Subcutaneous adipose tissue (tissue), 4 donors: ENCODE results near the gene EIF4E2. TPM values are rescaled to one million over a fixed set of nuclear protein-coding genes. Genes with fewer than 3 reads are reported as not detected.

ENCODE experiments used
- CTCF ChIP-seq: fragments of 450-650 bp; IDR thresholded peaks from one replicate; pipeline ENCODE4 v1.5.1; 2016; ENCODE audit warnings: low read depth, mild to moderate bottlenecking, control low read depth, antibody characterized with exemption, moderate library complexity
- total RNA-seq, 4 donors: library from RNA; depleted of rRNA; stranded (reverse); fragments of >200 nt; gene quantifications; one replicate each; pipeline ENCODE4 v1.1.0, GENCODE V29; 2016

Gene EIF4E2
- total RNA-seq, 4 donors from 2014 or later, result 27.5 to 63.8 (median 35.0) TPM

- no peak for TF ChIP-seq CTCF
Observed at GRCh38 chr2:232592772-232593395, 42.4 kb downstream of the EIF4E2 start.

DNA sequence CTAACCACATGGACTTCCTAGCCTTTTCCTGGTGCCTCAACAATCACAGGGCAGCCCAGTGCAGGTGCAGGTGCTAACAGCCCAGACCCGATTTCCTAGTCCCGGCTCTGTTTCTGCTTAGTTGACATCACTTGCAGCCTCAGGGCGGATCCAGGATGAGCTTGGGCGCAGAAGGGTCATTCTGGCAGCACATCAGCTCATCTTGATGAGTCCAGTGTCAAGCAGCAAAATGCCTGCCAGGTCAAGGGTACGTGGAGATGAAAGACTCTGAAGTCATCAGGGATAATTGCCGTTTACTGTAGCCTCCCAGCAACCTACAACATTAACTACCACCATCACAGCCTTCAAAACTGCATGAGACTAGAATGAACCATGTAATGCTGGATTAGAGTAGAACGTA, 43.5 kb downstream of the EIF4E2 start:
- TF ChIP-seq CTCF, result no peak

DNA sequence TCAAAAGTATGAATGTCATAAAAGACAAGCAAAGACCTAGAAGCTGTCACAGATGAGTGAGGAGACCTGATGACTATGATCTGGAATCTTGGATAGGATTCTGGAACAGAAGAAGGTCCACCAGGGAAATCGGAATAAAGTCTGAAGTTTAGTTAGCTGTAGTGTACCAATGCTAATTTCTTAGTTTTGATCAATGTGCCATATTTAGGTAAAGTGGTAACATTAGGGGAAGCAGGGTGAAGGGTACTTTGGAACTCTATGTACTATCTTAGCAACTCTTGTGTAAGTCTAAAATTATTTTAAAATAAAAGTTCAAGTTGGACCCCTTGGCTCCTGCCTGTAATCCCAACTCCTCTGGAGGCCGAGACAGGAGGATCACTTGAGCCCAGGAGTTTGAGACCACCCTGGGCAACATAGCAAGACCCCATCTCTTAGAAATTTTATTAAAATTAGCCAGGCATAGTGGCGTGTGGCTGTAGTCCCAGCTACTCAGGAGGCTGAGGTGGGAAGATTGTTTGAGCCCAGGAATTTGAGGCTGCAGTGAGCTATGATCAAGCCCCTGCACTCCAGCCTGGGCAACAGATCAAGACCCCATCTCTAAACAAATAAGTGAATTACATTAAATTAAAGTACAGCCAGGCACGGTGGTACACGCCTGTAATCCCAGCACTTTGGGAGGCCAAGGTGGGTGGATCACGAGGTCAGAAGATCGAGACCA, 47.0 kb downstream of the EIF4E2 start:
- TF ChIP-seq CTCF, result no peak

DNA sequence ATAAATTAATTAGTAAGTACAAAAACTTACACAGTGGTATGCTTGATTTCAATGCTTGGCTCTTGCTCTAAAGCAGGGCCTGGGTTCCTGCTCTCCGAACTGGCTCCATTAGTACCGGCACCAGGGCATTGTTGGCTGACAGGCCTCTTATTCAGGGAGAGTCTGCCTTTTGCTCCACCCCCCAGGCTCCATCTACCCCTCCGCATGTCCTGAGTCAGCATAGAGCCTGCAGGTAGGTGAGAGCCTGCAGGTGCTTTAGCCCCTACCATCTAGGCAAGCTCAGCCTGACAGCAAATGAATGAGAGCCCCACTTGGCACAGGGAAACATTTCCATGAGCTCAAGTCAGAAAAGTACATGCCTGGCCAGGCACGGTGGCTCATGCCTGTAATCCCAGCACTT, 47.8 kb downstream of the EIF4E2 start:
- TF ChIP-seq CTCF, result no peak

GRCh38 chr2:232600053-232600773, 49.7 kb downstream of the EIF4E2 start:
- TF ChIP-seq CTCF, result no peak

GRCh38 chr2:232603283-232603682, 52.8 kb downstream of the EIF4E2 start:
- no peak for TF ChIP-seq CTCF

- TF ChIP-seq CTCF, result no peak
Observed at GRCh38 chr2:232604535-232604934, 54.0 kb downstream of the EIF4E2 start.
